Measurements from ENCODE around the gene CREBRF. TPM values are rescaled to one million over a fixed set of nuclear protein-coding genes. Genes with fewer than 3 reads are reported as not detected.

CREBRF gene
- total RNA-seq, 1 donor from 2014 or later: 10.0 TPM

DNA sequence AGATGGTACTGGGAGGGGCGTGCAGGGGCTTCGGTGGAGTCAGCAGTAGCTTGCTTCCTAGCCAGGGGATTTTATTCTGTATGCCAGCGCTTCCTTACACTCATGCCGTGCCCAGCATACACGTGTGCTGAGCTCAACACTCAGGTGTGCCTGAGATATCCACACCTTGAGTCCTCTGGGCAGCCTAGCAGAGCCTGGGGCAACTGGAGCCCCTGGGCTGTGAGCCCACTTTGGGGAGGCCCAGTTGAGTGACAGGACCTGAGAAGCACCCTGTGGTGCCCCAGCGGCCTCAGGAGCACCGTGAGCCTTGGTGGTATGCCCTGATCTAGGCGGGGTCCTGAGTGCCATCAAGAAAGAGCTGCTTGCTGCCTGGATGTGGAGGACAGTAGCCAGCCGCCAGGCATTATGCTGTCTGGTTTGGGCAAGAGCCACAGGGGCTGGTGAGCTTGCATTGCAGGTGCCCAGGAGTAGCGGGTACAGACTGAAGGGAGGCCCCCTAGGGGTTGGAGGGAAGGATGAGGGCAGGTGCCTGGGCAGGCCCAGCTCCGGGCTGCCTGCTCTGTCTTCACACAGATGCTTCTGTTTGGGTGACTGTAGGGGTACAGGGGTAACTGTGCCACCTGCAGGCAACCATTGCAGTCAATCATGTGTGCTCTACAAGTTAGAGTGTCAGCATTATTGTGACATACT, 131.0 kb downstream of the CREBRF start:
- H3K9me3 ChIP-seq (ENCODE audit: insufficient read depth, low read depth, low read length): no peaks in the 10 kb centered on the region
- H3K9ac ChIP-seq (ENCODE audit: low read length): no peak overlapping the region
- Mint-ChIP-seq H3K9me3 (ENCODE audit: unreplicated experiment) (no peaks in the 10 kb centered on the region), H3K4me1 (ENCODE audit: low read depth, unreplicated experiment) (peaks cover 3% of the 10 kb centered on the region), H3K27ac (ENCODE audit: unreplicated experiment) (no peak overlapping the region), H3K36me3 (ENCODE audit: low read depth, unreplicated experiment) (no peaks in the 10 kb centered on the region), H3K27me3 (ENCODE audit: low read depth, unreplicated experiment) (peaks cover 12% of the 10 kb centered on the region), H3K4me3 (ENCODE audit: unreplicated experiment) (no peak overlapping the region)
- H3K27me3 ChIP-seq (ENCODE audit: insufficient read depth, low read length): peaks cover 12% of the 10 kb centered on the region
- no peaks in the 10 kb centered on the region for H3K4me1 ChIP-seq (ENCODE audit: insufficient read depth, low read length)
- DNase-seq (ENCODE audit: low read depth) (no peak), FAIRE-seq (no peak)
- TF ChIP-seq, protein P1, sequence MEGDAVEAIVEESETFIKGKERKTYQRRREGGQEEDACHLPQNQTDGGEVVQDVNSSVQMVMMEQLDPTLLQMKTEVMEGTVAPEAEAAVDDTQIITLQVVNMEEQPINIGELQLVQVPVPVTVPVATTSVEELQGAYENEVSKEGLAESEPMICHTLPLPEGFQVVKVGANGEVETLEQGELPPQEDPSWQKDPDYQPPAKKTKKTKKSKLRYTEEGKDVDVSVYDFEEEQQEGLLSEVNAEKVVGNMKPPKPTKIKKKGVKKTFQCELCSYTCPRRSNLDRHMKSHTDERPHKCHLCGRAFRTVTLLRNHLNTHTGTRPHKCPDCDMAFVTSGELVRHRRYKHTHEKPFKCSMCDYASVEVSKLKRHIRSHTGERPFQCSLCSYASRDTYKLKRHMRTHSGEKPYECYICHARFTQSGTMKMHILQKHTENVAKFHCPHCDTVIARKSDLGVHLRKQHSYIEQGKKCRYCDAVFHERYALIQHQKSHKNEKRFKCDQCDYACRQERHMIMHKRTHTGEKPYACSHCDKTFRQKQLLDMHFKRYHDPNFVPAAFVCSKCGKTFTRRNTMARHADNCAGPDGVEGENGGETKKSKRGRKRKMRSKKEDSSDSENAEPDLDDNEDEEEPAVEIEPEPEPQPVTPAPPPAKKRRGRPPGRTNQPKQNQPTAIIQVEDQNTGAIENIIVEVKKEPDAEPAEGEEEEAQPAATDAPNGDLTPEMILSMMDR (IDR thresholded peaks at IDR 0.05; ENCODE audit: insufficient read depth, low read depth, low read length): no peak
- no peak for TF ChIP-seq EZH2 (IDR thresholded peaks at IDR 0.05; ENCODE audit: insufficient read depth, low read length)
- H3K79me2 ChIP-seq (ENCODE audit: insufficient read depth, low read length): no peaks in the 10 kb centered on the region
- H2AFZ ChIP-seq (ENCODE audit: low read depth, low read length): no peak overlapping the region
- H3K4me3 ChIP-seq (ENCODE audit: insufficient read depth, low read depth, low read length): no peak overlapping the region
- no peak overlapping the region for H3K4me2 ChIP-seq (ENCODE audit: low read length)
- H3K36me3 ChIP-seq (ENCODE audit: insufficient read depth, low read length): no peaks in the 10 kb centered on the region
- no peaks in the 10 kb centered on the region for H4K20me1 ChIP-seq (ENCODE audit: insufficient read depth, low read length)
- H3K27ac ChIP-seq (ENCODE audit: low read depth, low read length): no peak overlapping the region

DNA sequence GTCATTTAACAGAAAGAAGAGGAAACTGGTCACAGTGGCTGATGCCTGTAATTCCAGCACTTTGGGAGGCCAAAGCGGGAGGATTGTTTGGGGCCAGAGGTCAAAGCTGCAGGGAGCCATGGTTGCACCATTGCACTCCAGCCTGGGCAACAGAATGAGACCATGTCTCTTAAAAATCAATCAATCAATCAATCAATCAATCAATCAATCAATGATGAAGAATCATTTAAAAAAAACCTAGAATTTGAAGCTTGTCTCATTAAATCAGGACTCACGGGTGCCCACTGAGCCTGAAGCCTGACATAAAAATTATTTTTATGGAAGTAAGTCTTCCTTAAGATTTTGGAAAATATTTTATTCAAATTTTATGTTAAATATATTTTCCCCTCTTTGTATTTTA, 132.1 kb downstream of the CREBRF start:
- Mint-ChIP-seq H3K4me3 (ENCODE audit: unreplicated experiment) (no peak overlapping the region), H3K27ac (ENCODE audit: unreplicated experiment) (no peak overlapping the region), H3K4me1 (ENCODE audit: low read depth, unreplicated experiment) (peaks cover 3% of the 10 kb centered on the region), H3K36me3 (ENCODE audit: low read depth, unreplicated experiment) (no peaks in the 10 kb centered on the region), H3K27me3 (ENCODE audit: low read depth, unreplicated experiment) (peaks cover 14% of the 10 kb centered on the region), H3K9me3 (ENCODE audit: unreplicated experiment) (no peaks in the 10 kb centered on the region)
- FAIRE-seq (no peak), DNase-seq (ENCODE audit: low read depth) (no peak)
- no peak overlapping the region for H3K4me3 ChIP-seq (ENCODE audit: insufficient read depth, low read depth, low read length)
- peaks cover 12% of the 10 kb centered on the region for H3K27me3 ChIP-seq (ENCODE audit: insufficient read depth, low read length)
- TF ChIP-seq, protein P1 (IDR thresholded peaks at IDR 0.05; ENCODE audit: insufficient read depth, low read depth, low read length): no peak
- no peaks in the 10 kb centered on the region for H3K36me3 ChIP-seq (ENCODE audit: insufficient read depth, low read length)
- H2AFZ ChIP-seq (ENCODE audit: low read depth, low read length): no peak overlapping the region
- H3K4me1 ChIP-seq (ENCODE audit: insufficient read depth, low read length): no peaks in the 10 kb centered on the region
- H4K20me1 ChIP-seq (ENCODE audit: insufficient read depth, low read length): no peaks in the 10 kb centered on the region
- no peak overlapping the region for H3K9ac ChIP-seq (ENCODE audit: low read length)
- H3K9me3 ChIP-seq (ENCODE audit: insufficient read depth, low read depth, low read length): no peaks in the 10 kb centered on the region
- no peaks in the 10 kb centered on the region for H3K79me2 ChIP-seq (ENCODE audit: insufficient read depth, low read length)
- H3K27ac ChIP-seq (ENCODE audit: low read depth, low read length): no peak overlapping the region
- no peak overlapping the region for H3K4me2 ChIP-seq (ENCODE audit: low read length)

Other genes starting within 250 kb of the CREBRF start
- gene ERGIC1, start 222.1 kb upstream of the CREBRF start, total RNA-seq: 131 and 137 TPM in 2 replicates
- 50.6 and 54.3 TPM in 2 replicates for gene RPL26L1, start 96.9 kb upstream of the CREBRF start, total RNA-seq
- 309 and 327 TPM in 2 replicates for gene ATP6V0E1, start 72.6 kb upstream of the CREBRF start, total RNA-seq
- 10.4 and 13.2 TPM in 2 replicates for gene BNIP1, start 88.2 kb downstream of the CREBRF start, total RNA-seq
- 0.26 and 0.59 TPM in 2 replicates for gene NKX2-5, start 178.9 kb downstream of the CREBRF start, total RNA-seq